Upper lobe of right lung (tissue), 1 donor: ENCODE results near the gene ADAMTS12. TPM values are rescaled to one million over a fixed set of nuclear protein-coding genes. Genes with fewer than 3 reads are reported as not detected.
A peak's percentile ranks its signal among the peaks of the same experiment; 100 is the strongest.

ENCODE experiments used
- ATAC-seq: fragments of 200-7000 bp; cut with Tn5 transposase; one replicate; pipeline ENCODE4 v1.9.1; 2020; ENCODE audit warnings: mild to moderate bottlenecking, moderate library complexity
- DNase-seq: peaks from one replicate; pipeline ENCODE4 v3.0.0-alpha.2; 2020
- H3K27ac ChIP-seq: fragments of 200-600 bp; one replicate; pipeline ENCODE4 v1.8.0; 2022
- H3K27me3 ChIP-seq: fragments of 200-600 bp; one replicate; pipeline ENCODE4 v1.8.0; 2022; ENCODE audit warnings: mild to moderate bottlenecking
- H3K36me3 ChIP-seq: fragments of 200-600 bp; one replicate; pipeline ENCODE4 v1.8.0; 2022
- H3K4me1 ChIP-seq: fragments of 200-600 bp; one replicate; pipeline ENCODE4 v1.8.0; 2022
- H3K4me3 ChIP-seq: fragments of 200-600 bp; one replicate; pipeline ENCODE4 v1.8.0; 2022; ENCODE audit warnings: mild to moderate bottlenecking
- H3K9me3 ChIP-seq: fragments of 200-600 bp; one replicate; pipeline ENCODE4 v1.8.0; 2022
- CTCF ChIP-seq: fragments of 200-600 bp; IDR thresholded peaks from one replicate; pipeline ENCODE4 v1.8.0; 2022; ENCODE audit warnings: antibody characterized with exemption
- intact Hi-C: fragments of 100-400 bp; cut with DNase I; formaldehyde crosslinking; loops from one replicate; pipeline ENCODE4 v1.11.0; 2022
- total RNA-seq: library from RNA; stranded (reverse); fragmentation: NEBNext Ultra II Directional; extraction: Animal tissue kit (Norgen Biotek cat#: 25700); gene quantifications from one replicate; pipeline ENCODE4 v1.2.1, GENCODE V29; 2021
- donor health status: DM: no; HTN: yes; CAD: no; lungs with severe emphysema.

ADAMTS12 gene
- total RNA-seq, 1 donor from 2014 or later: 11.2 TPM

- intact Hi-C loops: no loop called here
- H3K36me3 ChIP-seq: no peaks in the 10 kb centered on the region
- peaks cover 2% of the 10 kb centered on the region for H3K4me1 ChIP-seq
- ATAC-seq: no peak
- no peak for TF ChIP-seq CTCF
- DNase-seq: no peak
- H3K27ac ChIP-seq: no peak overlapping the region
- no peaks in the 10 kb centered on the region for H3K9me3 ChIP-seq
- H3K27me3 ChIP-seq: peaks cover 3% of the 10 kb centered on the region
- H3K4me3 ChIP-seq: no peak overlapping the region
These were observed 4.5 kb downstream of the ADAMTS12 start for GRCh38 chr5:33887268-33887667.

GRCh38 chr5:33886283-33886682 is 5.5 kb downstream of the ADAMTS12 start:
- Histone ChIP-seq H3K9me3 (no peaks in the 10 kb centered on the region), H3K4me1 (no peaks in the 10 kb centered on the region), H3K36me3 (no peaks in the 10 kb centered on the region), H3K4me3 (no peak overlapping the region), H3K27me3 (no peaks in the 10 kb centered on the region), H3K27ac (no peak overlapping the region)
- intact Hi-C loops: no loop called here
- DNase-seq (no peak), ATAC-seq (no peak)
- no peak for TF ChIP-seq CTCF

GRCh38 chr5:33885679-33886078 is 6.1 kb downstream of the ADAMTS12 start:
- no peak for TF ChIP-seq CTCF
- ATAC-seq (no peak), DNase-seq (no peak)
- Histone ChIP-seq H3K4me1 (no peaks in the 10 kb centered on the region), H3K36me3 (no peaks in the 10 kb centered on the region), H3K27me3 (no peaks in the 10 kb centered on the region), H3K4me3 (no peak overlapping the region), H3K9me3 (no peaks in the 10 kb centered on the region), H3K27ac (no peak overlapping the region)
- intact Hi-C loops: no loop called here

GRCh38 chr5:33883482-33883881 is 8.3 kb downstream of the ADAMTS12 start:
- no peak for DNase-seq
- Histone ChIP-seq H3K9me3 (no peaks in the 10 kb centered on the region), H3K27me3 (no peaks in the 10 kb centered on the region), H3K36me3 (no peaks in the 10 kb centered on the region), H3K4me3 (no peak overlapping the region), H3K27ac (no peak overlapping the region), H3K4me1 (no peaks in the 10 kb centered on the region)
- no peak for ATAC-seq
- TF ChIP-seq CTCF: no peak
- intact Hi-C loops: no loop called here

- Histone ChIP-seq H3K27ac (no peak overlapping the region), H3K4me1 (no peaks in the 10 kb centered on the region), H3K27me3 (no peaks in the 10 kb centered on the region), H3K4me3 (no peak overlapping the region), H3K36me3 (no peaks in the 10 kb centered on the region), H3K9me3 (no peaks in the 10 kb centered on the region)
- TF ChIP-seq CTCF: no peak
- ATAC-seq (no peak), DNase-seq (no peak)
- intact Hi-C loops: no loop called here
These were observed 11.5 kb downstream of the ADAMTS12 start for GRCh38 chr5:33880319-33880718.

GRCh38 chr5:33877449-33877848 is 14.3 kb downstream of the ADAMTS12 start:
- Histone ChIP-seq H3K36me3 (no peaks in the 10 kb centered on the region), H3K27ac (no peak overlapping the region), H3K27me3 (no peaks in the 10 kb centered on the region), H3K4me1 (no peaks in the 10 kb centered on the region), H3K9me3 (no peaks in the 10 kb centered on the region), H3K4me3 (no peak overlapping the region)
- TF ChIP-seq CTCF: no peak
- intact Hi-C loops: no loop called here
- DNase-seq (no peak), ATAC-seq (peak; percentile 20)
